HCT116 (cell line): ENCODE measurements around the gene PCID2. TPM values are rescaled to one million over a fixed set of nuclear protein-coding genes. Genes with fewer than 3 reads are reported as not detected.

ENCODE experiments used
- ATAC-seq: fragments of 200-7000 bp; cut with Tn5 transposase; 2 replicates; pipeline ENCODE4 v1.9.1; 2020; ENCODE audit warnings: mild to moderate bottlenecking, moderate library complexity
- BruUV-seq: library from RNA; stranded (reverse); fragments of 400-500 nt; replicated peaks from 2 replicates; lab custom pipeline; 2021; lab: Mats Ljungman, UMichigan
- CTCF ChIA-PET: fragments of 300-600 bp; sonication (Branson Sonifier 250); formaldehyde crosslinking; loops from one replicate; lab custom pipeline; 2021; ENCODE audit warnings: antibody characterized with exemption; lab: Charles Lee
- POLR2A ChIA-PET: fragments of 300-600, 350-600 bp; sonication (Branson Sonifier 250); formaldehyde crosslinking; loops from one replicate; lab custom pipeline; 2021; ENCODE audit warnings: antibody characterized with exemption; lab: Charles Lee
- RAD21 ChIA-PET, 2 experiments: fragments of 300-600 bp; sonication (Branson Sonifier 250); formaldehyde crosslinking; loops; one replicate each; lab custom pipeline; 2023; ENCODE audit warnings: low total read pairs in 2 of 2; ENCODE audit not compliant: uncharacterized antibody in 2 of 2, unreplicated experiment in 2 of 2, low non-redundant PET in 1 of 2; lab: Charles Lee
- DNase-seq: peaks from one replicate; pipeline ENCODE4 v3.0.0-alpha.2; 2010; ENCODE audit warnings: low read depth, low spot score
- H2AFZ ChIP-seq: fragments of 200-600 bp; shearing (Covaris generic), sonication (generic); 2 replicates; pipeline ENCODE4 v1.6.1; 2017; ENCODE audit warnings: low read depth, mixed run types, mixed read lengths, antibody characterized with exemption, low read length; ENCODE audit not compliant: poor library complexity, severe bottlenecking
- H3K27ac ChIP-seq: 2 replicates; pipeline ENCODE4 v1.5.1; 2012; ENCODE audit warnings: low read depth, low read length
- H3K27me3 ChIP-seq: fragments of 200-600 bp; sonication (generic); 2 replicates; pipeline ENCODE4 v1.6.1; 2016; ENCODE audit warnings: mixed run types, low read length, mixed read lengths; ENCODE audit not compliant: insufficient read depth
- H3K36me3 ChIP-seq, 2 experiments: fragments of 200-500 bp in 1 of 2; fragments of 200-600 bp in 1 of 2; sonication (Bioruptor generic) in 1 of 2; sonication (generic) in 1 of 2; 2 replicates each; pipeline versions ENCODE4 v1.5.1 to v1.6.1; 2014 to 2016; ENCODE audit warnings: low read length in 2 of 2, inconsistent platforms in 1 of 2, mixed read lengths in 1 of 2, mixed run types in 1 of 2; ENCODE audit not compliant: insufficient read depth in 2 of 2, control insufficient read depth in 1 of 2
- H3K4me1 ChIP-seq, 2 experiments: fragments of 200-600 bp in 1 of 2; sonication (generic) in 1 of 2; 2 replicates each; pipeline versions ENCODE4 v1.5.1 to v1.6.1; 2012 to 2017; ENCODE audit warnings: low read length in 2 of 2, inconsistent platforms in 1 of 2, mild to moderate bottlenecking in 1 of 2, mixed read lengths in 1 of 2, mixed run types in 1 of 2, moderate library complexity in 1 of 2; ENCODE audit not compliant: insufficient read depth in 2 of 2, control insufficient read depth in 1 of 2
- H3K4me2 ChIP-seq: fragments of 200-600 bp; sonication (generic); 2 replicates; pipeline ENCODE4 v1.6.1; 2017; ENCODE audit warnings: mixed run types, low read length, mixed read lengths
- H3K4me3 ChIP-seq, 2 experiments: fragments of 200-600 bp in 1 of 2; sonication (generic) in 1 of 2; replicated peaks in 1 of 2; 2 replicates each; pipeline ENCODE4 v1.5.1; 2011 to 2016; ENCODE audit warnings: low read length in 2 of 2, control low read depth in 1 of 2, low read depth in 1 of 2, mild to moderate bottlenecking in 1 of 2, mixed read lengths in 1 of 2, mixed run types in 1 of 2
- H3K79me2 ChIP-seq: fragments of 200-600 bp; sonication (generic); 2 replicates; pipeline ENCODE4 v1.6.1; 2017; ENCODE audit warnings: mild to moderate bottlenecking, mixed run types, low read length, moderate library complexity, mixed read lengths; ENCODE audit not compliant: insufficient read depth
- H3K9ac ChIP-seq: fragments of 200-600 bp; sonication (generic); 2 replicates; pipeline ENCODE4 v1.6.1; 2016; ENCODE audit warnings: low read length, mixed read lengths
- H3K9me2 ChIP-seq: fragments of 200-600 bp; sonication (generic), shearing (Covaris generic); 2 replicates; pipeline ENCODE4 v1.6.1; 2017; ENCODE audit warnings: mixed run types, mild to moderate bottlenecking, moderate library complexity; ENCODE audit not compliant: insufficient read depth
- H3K9me3 ChIP-seq, 2 experiments: fragments of 200-500 bp in 1 of 2; fragments of 200-600 bp in 1 of 2; sonication (Bioruptor generic) in 1 of 2; sonication (generic) in 1 of 2; 2 replicates each; pipeline ENCODE4 v1.6.1; 2014 to 2017; ENCODE audit warnings: low read length in 2 of 2, mixed read lengths in 2 of 2, inconsistent platforms in 1 of 2, low read depth in 1 of 2, mild to moderate bottlenecking in 1 of 2, mixed run types in 1 of 2, moderate library complexity in 1 of 2; ENCODE audit not compliant: control insufficient read depth in 1 of 2, insufficient read depth in 1 of 2
- H4K20me1 ChIP-seq: fragments of 200-600 bp; sonication (generic), shearing (Covaris generic); 2 replicates; pipeline ENCODE4 v1.6.1; 2017; ENCODE audit warnings: mixed run types, mild to moderate bottlenecking, moderate library complexity; ENCODE audit not compliant: insufficient read depth
- CBX3 ChIP-seq: IDR thresholded peaks from 2 replicates; pipeline ENCODE4 v1.6.1; 2012; ENCODE audit warnings: low read depth
- EGR1 ChIP-seq: IDR thresholded peaks from 2 replicates; pipeline ENCODE4 v1.6.1; 2012; ENCODE audit warnings: low read depth
- ELF1 ChIP-seq: IDR thresholded peaks from 2 replicates; pipeline ENCODE4 v1.6.1; 2012; ENCODE audit warnings: low read depth, borderline replicate concordance
- EZH2phosphoT487 ChIP-seq: fragments of 200-600 bp; IDR thresholded peaks from 2 replicates; pipeline ENCODE4 v1.6.1; 2018; ENCODE audit warnings: antibody characterized with exemption, borderline replicate concordance
- FOSL1 ChIP-seq: IDR thresholded peaks from 2 replicates; pipeline ENCODE4 v1.6.1; 2012; ENCODE audit warnings: low read depth
- POLR2A ChIP-seq: IDR thresholded peaks from 2 replicates; pipeline ENCODE4 v1.7.0; 2011; ENCODE audit warnings: borderline replicate concordance; ENCODE audit not compliant: insufficient read depth, insufficient read length; ENCODE audit errors: extremely low read depth
- POLR2AphosphoS5 ChIP-seq: IDR thresholded peaks from 2 replicates; pipeline ENCODE4 v1.6.1; 2011; ENCODE audit warnings: mild to moderate bottlenecking, low read depth, low read length, moderate library complexity
- SP1 ChIP-seq: IDR thresholded peaks from 2 replicates; pipeline ENCODE4 v1.6.1; 2012; ENCODE audit warnings: low read depth
- ZFX ChIP-seq: fragments of 450-650 bp; IDR thresholded peaks from 2 replicates; pipeline ENCODE4 v1.6.1; 2017
- intact Hi-C: fragments of 100-400 bp; cut with micrococcal nuclease; formaldehyde crosslinking; loops from 2 replicates; pipeline ENCODE4 v1.10.0; 2022
- total RNA-seq: library from RNA; stranded (reverse); gene quantifications from one replicate; pipeline ENCODE4 v1.2.1, GENCODE V29; 2021; ENCODE audit not compliant: unreplicated experiment
- TF ChIP-seq, protein P1 (sequence below), 3 experiments: fragments of 200-600 bp in 1 of 3; sonication (generic) in 1 of 3; IDR thresholded peaks in 2 of 3; conservative IDR thresholded peaks in 1 of 3; 2 replicates each; pipeline ENCODE4 v1.5.1; 2012 to 2017; ENCODE audit warnings: low read depth in 2 of 3, low read length in 2 of 3, antibody characterized with exemption in 1 of 3, borderline replicate concordance in 1 of 3, control low read depth in 1 of 3, mild to moderate bottlenecking in 1 of 3, mixed read lengths in 1 of 3, mixed run types in 1 of 3, moderate library complexity in 1 of 3; ENCODE audit not compliant: insufficient read depth in 1 of 3
- TF ChIP-seq, protein P2 (sequence below): IDR thresholded peaks from 2 replicates; pipeline ENCODE4 v1.6.1; 2012
- TF ChIP-seq, protein P3 (sequence below): IDR thresholded peaks from 2 replicates; pipeline ENCODE4 v1.6.1; 2012

Gene PCID2
- total RNA-seq, 1 experiment from 2014 or later, result 73.3 TPM

DNA sequence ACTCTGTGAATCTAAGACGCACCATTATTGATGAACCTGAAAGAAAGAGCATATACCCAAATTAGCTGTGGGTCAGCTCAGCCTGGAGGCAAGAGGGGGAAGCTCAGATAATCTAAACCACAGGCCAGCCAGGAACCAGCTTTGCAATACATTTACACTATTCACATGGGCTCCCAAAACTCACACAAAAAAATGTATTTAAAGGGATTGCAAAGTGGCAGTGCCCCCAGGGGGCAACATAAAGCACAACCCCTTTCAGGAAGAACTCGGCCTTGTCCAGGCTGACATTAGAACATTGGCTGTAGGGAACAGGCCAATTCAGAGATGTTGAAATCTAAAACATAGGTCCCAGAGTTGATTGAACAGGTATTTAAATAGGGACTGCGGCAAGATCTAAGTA, 53.3 kb downstream of the PCID2 start:
- DNase-seq (no peak), ATAC-seq (no peak)
- H3K4me3 ChIP-seq, result no peak overlapping the region
- ChIA-PET POLR2A (no interaction called here), RAD21 (no interaction called here), CTCF (no interaction called here)
- TF ChIP-seq EZH2phosphoT487, result no peak
- TF ChIP-seq, protein P1, sequence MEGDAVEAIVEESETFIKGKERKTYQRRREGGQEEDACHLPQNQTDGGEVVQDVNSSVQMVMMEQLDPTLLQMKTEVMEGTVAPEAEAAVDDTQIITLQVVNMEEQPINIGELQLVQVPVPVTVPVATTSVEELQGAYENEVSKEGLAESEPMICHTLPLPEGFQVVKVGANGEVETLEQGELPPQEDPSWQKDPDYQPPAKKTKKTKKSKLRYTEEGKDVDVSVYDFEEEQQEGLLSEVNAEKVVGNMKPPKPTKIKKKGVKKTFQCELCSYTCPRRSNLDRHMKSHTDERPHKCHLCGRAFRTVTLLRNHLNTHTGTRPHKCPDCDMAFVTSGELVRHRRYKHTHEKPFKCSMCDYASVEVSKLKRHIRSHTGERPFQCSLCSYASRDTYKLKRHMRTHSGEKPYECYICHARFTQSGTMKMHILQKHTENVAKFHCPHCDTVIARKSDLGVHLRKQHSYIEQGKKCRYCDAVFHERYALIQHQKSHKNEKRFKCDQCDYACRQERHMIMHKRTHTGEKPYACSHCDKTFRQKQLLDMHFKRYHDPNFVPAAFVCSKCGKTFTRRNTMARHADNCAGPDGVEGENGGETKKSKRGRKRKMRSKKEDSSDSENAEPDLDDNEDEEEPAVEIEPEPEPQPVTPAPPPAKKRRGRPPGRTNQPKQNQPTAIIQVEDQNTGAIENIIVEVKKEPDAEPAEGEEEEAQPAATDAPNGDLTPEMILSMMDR (IDR thresholded peaks at IDR 0.05 in 2 of 3, conservative IDR thresholded peaks at IDR 0.05 in 1 of 3; ENCODE audit: borderline replicate concordance in 1 of 3, insufficient read depth in 1 of 3, low read depth in 2 of 3, low read length in 2 of 3), result 0 out of 6 replicates have a peak, but pooled peaks of 1 of the 3 experiments have one; percentile 12
- intact Hi-C loops, result loop anchor here (10.0 kb wide), 1 partner anchor 70 kb away; no protein-coding TSS in a partner anchor
- no peak overlapping the region for H3K27ac ChIP-seq
- no peak overlapping the region for H3K9ac ChIP-seq
- no peaks in the 10 kb centered on the region for H3K27me3 ChIP-seq
- no peaks in the 10 kb centered on the region for H3K36me3 ChIP-seq
- peak overlapping the region; percentile 8 for H2AFZ ChIP-seq
- H3K4me1 ChIP-seq, result peaks cover 9 to 16% of the 10 kb centered on the region in 2 experiments
- H3K9me2 ChIP-seq, result no peaks in the 10 kb centered on the region
- peaks cover 0 to 5% of the 10 kb centered on the region in 2 experiments; a peak in 1 of 4 replicates for H3K9me3 ChIP-seq
- no peaks in the 10 kb centered on the region for H3K79me2 ChIP-seq
- H3K4me2 ChIP-seq, result no peak overlapping the region
- H4K20me1 ChIP-seq, result no peaks in the 10 kb centered on the region
- BruUV-seq, result no TSS peak

- H3K79me2 ChIP-seq, result no peaks in the 10 kb centered on the region
- H3K9ac ChIP-seq, result peak overlapping the region; percentile 53
- intact Hi-C loops, result loop anchor here (10.0 kb wide), 1 partner anchor 69 kb away; no protein-coding TSS in a partner anchor
- CTCF ChIA-PET, result no interaction called here
- peak overlapping the region; percentile 26 to 45 for H3K4me3 ChIP-seq
- peaks cover 9 to 16% of the 10 kb centered on the region in 2 experiments for H3K4me1 ChIP-seq
- ATAC-seq (peak; percentile 77), DNase-seq (peak; percentile 18)
- POLR2A ChIA-PET, result no interaction called here
- H3K4me2 ChIP-seq, result peak overlapping the region; percentile 73
- TSS peak; percentile 94 for BruUV-seq
- no peaks in the 10 kb centered on the region for H4K20me1 ChIP-seq
- peak overlapping the region; percentile 68 for H3K27ac ChIP-seq
- H3K9me3 ChIP-seq, result peaks cover 0 to 5% of the 10 kb centered on the region in 2 experiments; a peak in 1 of 4 replicates
- H3K36me3 ChIP-seq, result no peaks in the 10 kb centered on the region
- no peaks in the 10 kb centered on the region for H3K27me3 ChIP-seq
- RAD21 ChIA-PET, result no interaction called here
- no peaks in the 10 kb centered on the region for H3K9me2 ChIP-seq
- peak overlapping the region; percentile 8 for H2AFZ ChIP-seq
- TF ChIP-seq SP1 (peak; percentile 55), POLR2AphosphoS5 (peak; percentile 80), CBX3 (no peak), ZFX (no peak), FOSL1 (no peak), POLR2A (peak; percentile 81), EGR1 (no peak; the same call in 1 of the 2 replicates), ELF1 (no peak), EZH2phosphoT487 (no peak)
- TF ChIP-seq, protein P2, sequence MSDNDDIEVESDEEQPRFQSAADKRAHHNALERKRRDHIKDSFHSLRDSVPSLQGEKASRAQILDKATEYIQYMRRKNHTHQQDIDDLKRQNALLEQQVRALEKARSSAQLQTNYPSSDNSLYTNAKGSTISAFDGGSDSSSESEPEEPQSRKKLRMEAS, result peak; percentile 74
- TF ChIP-seq, protein P3, sequence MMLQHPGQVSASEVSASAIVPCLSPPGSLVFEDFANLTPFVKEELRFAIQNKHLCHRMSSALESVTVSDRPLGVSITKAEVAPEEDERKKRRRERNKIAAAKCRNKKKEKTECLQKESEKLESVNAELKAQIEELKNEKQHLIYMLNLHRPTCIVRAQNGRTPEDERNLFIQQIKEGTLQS, result no peak
- TF ChIP-seq, protein P1 (IDR thresholded peaks at IDR 0.05 in 2 of 3, conservative IDR thresholded peaks at IDR 0.05 in 1 of 3; ENCODE audit: borderline replicate concordance in 1 of 3, insufficient read depth in 1 of 3, low read depth in 2 of 3, low read length in 2 of 3), result no peak
These were observed 54.4 kb downstream of the PCID2 start for GRCh38 chr13:113153810-113154748.
